Stimulated activated CD8-positive, alpha-beta memory T cell treated with anti-CD3 and anti-CD28 coated beads, Interleukin-12 subunit alpha, Interleukin-12 subunit beta, amount 100 ng/mL, for 24 hours (primary cell): ENCODE results near the gene IGIP.

ENCODE experiments used
- DNase-seq: peaks from one replicate; pipeline ENCODE4 v3.0.0-alpha.2; 2020; ENCODE audit errors: extremely low read depth

The IGIP gene

GRCh38 chr5:140162781-140163180 is 37.0 kb downstream of the IGIP start:
- no peak for DNase-seq

DNA sequence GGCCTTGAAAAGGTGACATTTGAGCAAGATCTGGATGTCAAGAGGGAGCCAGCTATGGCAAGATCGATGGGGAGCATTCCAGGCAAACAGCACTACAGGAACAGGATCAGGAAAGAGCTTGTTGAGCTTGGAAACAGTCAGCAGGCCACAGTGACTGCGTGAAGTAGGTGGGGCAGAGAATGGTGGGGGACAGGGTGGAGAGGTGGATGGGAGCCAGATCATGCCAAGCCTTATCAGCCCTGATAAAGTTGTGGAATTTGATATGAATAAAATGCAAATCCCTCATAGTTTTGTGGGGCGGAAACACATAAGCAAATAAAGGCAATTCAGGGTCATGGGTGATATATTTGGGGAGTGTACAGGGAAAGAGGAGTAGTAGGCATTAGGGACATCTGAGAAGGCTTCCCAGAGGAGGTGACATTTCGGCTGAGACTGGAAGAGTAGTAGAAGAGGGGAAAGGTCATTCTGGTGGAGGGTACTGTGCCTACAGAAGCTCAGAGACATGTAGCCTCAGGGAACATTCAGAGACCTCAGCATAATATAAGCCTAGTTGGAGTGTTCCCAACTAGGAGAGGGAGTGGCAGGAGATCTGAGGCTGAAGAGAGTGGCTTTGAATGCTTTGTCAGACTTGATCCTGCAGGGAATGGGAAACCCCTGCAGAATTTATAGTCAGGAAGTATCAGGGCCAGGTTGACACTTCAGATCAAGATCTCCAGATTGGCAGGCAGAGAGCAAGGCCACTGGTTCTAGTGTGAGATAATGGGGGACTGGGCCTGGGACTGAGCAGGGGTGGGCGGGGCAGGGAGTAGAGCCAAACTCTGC is 39.6 kb downstream of the IGIP start:
- DNase-seq, result no peak

DNA sequence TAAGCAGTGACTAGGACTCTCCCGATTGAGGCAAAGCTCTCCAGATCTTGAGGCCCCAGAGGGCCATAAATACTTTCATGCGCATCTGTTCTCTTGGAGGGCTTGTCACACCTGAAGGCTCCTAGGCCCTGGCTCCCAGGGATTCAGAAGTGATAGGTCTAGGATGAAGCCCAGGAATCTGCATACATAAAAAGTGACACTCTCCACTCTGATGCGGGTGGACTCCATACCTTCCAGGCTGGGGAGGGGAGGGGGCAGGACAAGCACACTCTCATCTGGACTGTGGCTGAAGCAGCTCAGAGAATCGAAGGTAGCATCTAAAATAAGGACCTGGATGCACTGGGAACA is 40.2 kb downstream of the IGIP start:
- no peak for DNase-seq

DNA sequence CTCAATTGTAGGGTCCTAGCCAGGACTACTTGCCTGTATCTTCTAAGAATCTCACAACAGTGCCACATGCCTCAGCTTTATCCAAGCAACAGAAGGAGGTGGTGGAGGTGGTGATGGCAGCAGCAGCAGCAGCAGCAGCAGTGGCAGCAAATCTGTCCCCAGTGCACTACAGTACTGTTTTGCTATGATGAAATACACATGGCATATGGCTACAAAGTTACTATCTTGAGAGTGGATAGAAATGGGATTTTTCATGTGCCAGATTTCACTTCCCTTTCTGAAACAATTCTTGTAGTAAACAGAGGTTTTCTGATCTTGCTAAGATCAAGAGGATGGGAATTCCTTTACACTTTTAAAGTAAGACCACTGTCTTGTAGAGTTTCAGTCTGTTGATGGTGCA is 41.2 kb downstream of the IGIP start:
- DNase-seq, result no peak

GRCh38 chr5:140168371-140168770 is 42.6 kb downstream of the IGIP start:
- DNase-seq, result no peak

- no peak for DNase-seq
Observed at GRCh38 chr5:140169410-140169809, 43.7 kb downstream of the IGIP start.

DNA sequence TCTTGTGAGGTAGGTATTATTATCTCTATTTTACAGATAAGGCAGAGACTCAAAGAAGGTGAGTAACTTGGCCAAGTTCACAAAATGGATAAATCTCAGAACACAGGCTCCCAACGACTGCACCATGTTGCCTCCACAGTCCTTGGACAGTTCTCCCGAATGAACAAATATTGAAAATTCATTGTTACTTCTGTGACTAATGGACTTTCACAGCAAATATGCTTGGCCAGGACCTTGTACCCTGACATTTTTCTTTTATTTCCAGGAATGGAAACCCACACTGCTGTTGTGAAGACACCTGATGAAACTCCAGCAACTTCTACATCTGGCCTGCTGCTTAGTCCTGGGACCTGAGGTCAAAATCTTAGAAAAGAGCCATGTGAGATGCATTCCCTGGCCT is 46.7 kb downstream of the IGIP start:
- no peak for DNase-seq

DNA sequence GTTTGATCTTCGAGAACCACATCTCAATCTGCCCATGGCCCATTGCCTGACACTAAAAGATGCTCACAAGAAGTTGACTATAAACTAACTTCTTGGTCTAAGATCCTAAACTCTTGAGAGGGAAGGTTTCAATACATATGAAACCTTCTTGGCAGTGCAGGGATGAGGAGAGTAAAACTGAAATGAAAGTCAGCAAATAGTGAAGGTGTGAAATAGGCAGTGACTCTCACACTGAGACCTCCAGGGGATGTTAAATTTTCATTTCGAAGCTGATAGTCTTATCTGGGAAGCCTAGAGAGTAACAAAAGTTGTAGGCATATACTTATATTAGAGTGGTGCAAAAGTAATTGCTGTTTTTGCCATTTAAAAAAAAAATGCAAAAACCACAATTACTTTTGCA is 48.3 kb downstream of the IGIP start:
- no peak for DNase-seq

DNA sequence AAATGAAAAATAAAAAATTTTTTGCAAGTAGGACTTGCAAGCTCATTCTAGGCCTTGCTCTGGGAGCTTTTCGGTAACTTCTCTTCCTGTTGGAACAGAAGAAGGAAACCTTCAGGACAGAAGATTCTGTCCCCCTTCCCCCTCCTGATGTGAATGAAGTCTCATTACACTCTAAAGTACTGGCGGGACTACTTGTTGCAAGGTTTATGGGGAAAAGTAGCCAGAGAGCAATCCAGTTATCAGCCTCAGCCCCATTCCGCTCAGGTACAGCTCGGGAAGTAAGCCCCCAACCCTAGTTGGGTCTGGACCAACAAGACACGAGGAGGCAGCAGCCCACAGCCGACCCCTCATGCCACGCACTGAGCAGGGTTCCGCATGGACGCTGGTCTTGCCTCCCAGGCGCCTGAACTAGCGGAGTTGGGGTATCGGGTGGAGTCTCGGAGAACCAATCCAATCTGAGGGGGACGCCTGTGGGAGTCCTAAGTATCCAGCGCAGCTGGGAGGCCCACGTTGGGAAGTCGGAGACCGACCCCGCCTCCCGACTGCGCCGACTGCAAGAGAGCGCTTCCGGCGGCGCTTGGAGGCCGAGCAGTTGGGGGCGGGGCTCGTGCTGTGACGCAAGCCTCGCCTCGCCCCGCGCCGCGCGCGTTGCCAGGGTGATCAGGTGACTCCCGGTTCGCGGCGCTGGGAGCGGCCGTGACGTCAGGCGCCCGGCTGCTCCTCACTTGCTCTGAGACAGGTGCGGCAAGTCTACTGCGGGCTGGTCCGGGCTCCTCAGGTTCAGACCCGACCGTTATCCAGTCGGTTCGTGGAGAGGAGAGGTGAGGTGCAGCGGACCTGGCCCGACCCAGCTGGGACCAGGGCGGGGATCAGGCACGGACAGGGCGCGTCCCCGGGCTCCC is 49.0 kb downstream of the IGIP start, which contains the start of gene CYSTM1:
Gene CYSTM1, plus strand, starts transcription at position 724 of the 902 bp plus-strand sequence. CDS start 19,278 bp downstream, outside the sequence.
- DNase-seq, result peak; percentile 88

GRCh38 chr5:140175367-140176030 is 49.8 kb downstream of the IGIP start:
- DNase-seq, result no peak

- no peak for DNase-seq
Observed at GRCh38 chr5:140176031-140176387, 50.3 kb downstream of the IGIP start.

- DNase-seq, result no peak
Observed at GRCh38 chr5:140178086-140178410, 52.3 kb downstream of the IGIP start.

DNA sequence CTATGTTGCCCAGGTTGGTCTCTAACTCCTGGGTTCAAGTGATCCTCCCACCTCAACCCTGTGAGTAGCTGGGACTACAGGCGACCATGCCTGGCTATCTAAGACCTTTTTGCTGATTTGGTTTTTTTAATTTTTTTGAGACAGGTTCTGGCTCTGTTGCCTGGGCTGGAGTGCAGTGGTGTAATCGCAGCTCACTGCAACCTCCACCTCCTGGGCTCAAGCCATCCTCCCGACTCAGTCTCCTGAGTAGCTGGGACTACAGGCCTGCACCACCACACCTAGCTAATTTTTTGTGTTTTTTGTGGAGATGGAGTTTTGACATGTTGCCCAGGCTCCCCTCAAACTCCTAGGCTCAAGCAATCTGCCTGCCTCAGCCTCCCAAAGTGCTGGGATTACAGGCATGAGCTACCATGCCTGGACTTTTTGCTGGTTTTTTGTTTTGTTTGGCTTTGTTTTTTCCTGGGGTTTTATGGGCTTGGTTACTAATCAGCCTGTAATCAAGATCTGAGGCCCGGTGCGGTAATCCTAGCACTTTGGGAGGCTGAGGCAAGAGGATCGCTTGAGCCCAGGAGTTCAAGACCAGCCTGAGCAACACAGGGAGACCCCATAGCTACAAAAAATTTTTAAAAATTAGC is 52.9 kb downstream of the IGIP start:
- DNase-seq, result no peak
